IPS-20b (cell line): ENCODE measurements around the gene SNAP23.

Experiments used
- H3K27ac ChIP-seq: one replicate; pipeline ENCODE4 v1.5.1; 2013; ENCODE audit warnings: low read length
- H3K27me3 ChIP-seq: 2 replicates; pipeline ENCODE4 v1.6.1; 2013; ENCODE audit warnings: mild to moderate bottlenecking, low read length, inconsistent platforms; ENCODE audit not compliant: insufficient read depth
- H3K36me3 ChIP-seq: 2 replicates; pipeline ENCODE4 v1.6.1; 2013; ENCODE audit warnings: low read depth, mild to moderate bottlenecking, inconsistent platforms, low read length, moderate library complexity; ENCODE audit not compliant: insufficient read depth
- H3K4me1 ChIP-seq: 2 replicates; pipeline ENCODE4 v1.6.1; 2013; ENCODE audit warnings: mild to moderate bottlenecking, control low read depth, inconsistent platforms, low read length, moderate library complexity; ENCODE audit not compliant: insufficient read depth
- H3K4me3 ChIP-seq: 2 replicates; pipeline ENCODE4 v1.5.1; 2013; ENCODE audit warnings: mild to moderate bottlenecking, low read length, inconsistent platforms
- H3K9ac ChIP-seq: 2 replicates; pipeline ENCODE4 v1.6.1; 2013; ENCODE audit warnings: low read depth, mild to moderate bottlenecking, inconsistent platforms, low read length, moderate library complexity
- H3K9me3 ChIP-seq: 2 replicates; pipeline ENCODE4 v1.6.1; 2013; ENCODE audit warnings: mild to moderate bottlenecking, low read depth, low read length, inconsistent platforms; ENCODE audit not compliant: insufficient read depth

SNAP23 gene

DNA sequence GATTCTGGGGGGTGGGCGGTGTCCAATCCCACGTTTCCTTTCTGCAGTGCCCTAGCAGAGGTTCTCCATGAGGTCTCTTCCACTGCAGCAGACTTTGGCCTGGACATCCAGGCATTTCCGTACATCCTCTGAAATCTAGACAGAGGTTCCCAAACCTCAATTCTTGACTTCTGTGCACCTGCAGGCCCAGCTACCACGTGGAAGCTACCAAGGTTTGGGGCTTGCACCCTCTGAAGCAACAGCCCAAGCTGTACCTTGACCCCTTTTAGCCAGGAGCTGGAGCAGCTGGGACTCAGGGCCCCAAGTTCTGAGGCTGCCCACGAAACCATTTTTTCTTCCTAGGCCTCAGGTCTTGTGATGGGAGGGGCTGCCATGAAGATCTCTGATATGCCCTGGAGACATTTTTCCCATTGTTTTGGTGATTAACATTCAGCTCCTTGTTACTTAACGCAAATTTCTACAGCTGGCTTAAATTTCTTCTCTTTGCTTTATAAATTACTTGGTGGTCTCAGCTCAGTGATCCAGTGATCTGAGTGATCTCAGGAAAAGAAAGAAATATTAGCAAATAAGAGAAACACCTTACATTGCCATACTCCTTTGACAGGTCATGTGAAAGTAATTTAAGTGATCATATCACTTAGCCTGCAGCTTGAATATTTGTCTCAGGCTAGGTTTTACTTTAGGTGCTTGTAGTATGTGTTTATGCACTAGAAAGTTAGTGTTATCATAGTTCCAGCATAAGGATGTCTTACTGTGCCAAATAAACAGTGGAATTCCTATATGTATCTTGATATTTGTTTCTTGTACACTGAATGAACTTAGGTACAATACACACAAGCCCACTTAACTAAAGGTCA lies 3.0 kb downstream of the SNAP23 start:
- peaks cover 10% of the 10 kb centered on the region for H3K4me1 ChIP-seq
- no peak overlapping the region for H3K9ac ChIP-seq
- H3K9me3 ChIP-seq = no peaks in the 10 kb centered on the region
- no peak overlapping the region for H3K27ac ChIP-seq
- H3K4me3 ChIP-seq = no peak overlapping the region
- H3K36me3 ChIP-seq = 0 out of 2 replicates have a peak, but pooled peaks cover 3% of the 10 kb centered on the region
- H3K27me3 ChIP-seq = no peaks in the 10 kb centered on the region

- H3K36me3 ChIP-seq = 0 out of 2 replicates have a peak, but pooled peaks cover 3% of the 10 kb centered on the region
- no peaks in the 10 kb centered on the region for H3K27me3 ChIP-seq
- H3K9me3 ChIP-seq = no peaks in the 10 kb centered on the region
- H3K4me3 ChIP-seq = no peak overlapping the region
- peaks cover 6% of the 10 kb centered on the region for H3K4me1 ChIP-seq
- H3K27ac ChIP-seq = no peak overlapping the region
- H3K9ac ChIP-seq = no peak overlapping the region
Measured at GRCh38 chr15:42499858-42500609, 4.6 kb downstream of the SNAP23 start.

DNA sequence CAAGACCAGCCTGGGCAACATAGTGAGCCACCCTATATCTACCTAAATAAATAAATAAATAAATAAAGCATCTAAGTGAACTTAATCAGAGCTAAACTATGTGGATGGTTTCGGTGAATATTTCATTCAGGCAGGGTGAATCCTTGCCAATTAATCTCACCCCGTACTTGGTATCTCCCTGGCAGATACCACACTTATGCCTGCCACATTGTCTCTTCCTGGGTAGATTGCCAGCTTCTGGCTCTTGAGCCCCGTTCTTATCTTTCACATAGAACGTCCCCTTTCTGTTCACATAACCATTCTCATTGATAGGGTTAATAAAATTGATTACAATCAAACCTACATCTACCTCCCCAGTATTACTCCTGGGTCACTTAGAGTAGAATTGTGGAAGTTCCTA lies 7.0 kb downstream of the SNAP23 start:
- Histone ChIP-seq H3K4me3 (no peak overlapping the region), H3K4me1 (peaks cover 5% of the 10 kb centered on the region; the same call in 1 of the 2 replicates)

DNA sequence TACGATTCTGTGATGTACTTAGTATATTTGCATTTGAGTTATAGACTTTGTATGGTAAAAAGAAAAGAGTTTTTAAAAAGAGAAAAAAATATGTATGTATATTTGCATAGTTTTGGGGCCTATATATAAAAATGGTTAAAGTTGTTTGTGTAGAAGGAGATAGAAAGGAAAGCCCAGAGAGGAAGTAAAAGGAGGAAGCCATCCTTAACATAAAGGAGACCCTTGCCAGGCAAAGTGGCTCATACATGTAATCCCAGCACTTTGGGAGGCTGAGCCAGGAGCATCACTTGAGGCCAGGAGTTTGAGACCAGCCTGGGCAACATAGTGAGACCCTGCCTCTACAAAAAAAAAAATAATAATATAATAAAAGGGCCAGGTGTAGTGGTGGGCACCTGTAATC lies 8.4 kb downstream of the SNAP23 start:
- H3K27ac ChIP-seq = no peak overlapping the region
- no peaks in the 10 kb centered on the region for H3K27me3 ChIP-seq
- H3K4me3 ChIP-seq = no peak overlapping the region
- H3K9ac ChIP-seq = no peak overlapping the region
- H3K36me3 ChIP-seq = no peaks in the 10 kb centered on the region
- peaks cover 5% of the 10 kb centered on the region; the same call in 1 of the 2 replicates for H3K4me1 ChIP-seq
- no peaks in the 10 kb centered on the region for H3K9me3 ChIP-seq

More for the DNA sequence above, 7.0 kb downstream of the SNAP23 start:
- Histone ChIP-seq H3K9me3 (no peaks in the 10 kb centered on the region), H3K27ac (no peak overlapping the region), H3K27me3 (no peaks in the 10 kb centered on the region), H3K36me3 (0 out of 2 replicates have a peak, but pooled peaks cover 3% of the 10 kb centered on the region), H3K9ac (no peak overlapping the region)

- H3K9ac ChIP-seq = no peak overlapping the region
- H3K4me1 ChIP-seq = peaks cover 2% of the 10 kb centered on the region; the same call in 1 of the 2 replicates
- H3K27ac ChIP-seq = no peak overlapping the region
- H3K9me3 ChIP-seq = no peaks in the 10 kb centered on the region
- H3K4me3 ChIP-seq = no peak overlapping the region
- no peaks in the 10 kb centered on the region for H3K36me3 ChIP-seq
- no peaks in the 10 kb centered on the region for H3K27me3 ChIP-seq
Measured at GRCh38 chr15:42504631-42505030, 9.2 kb downstream of the SNAP23 start.

GRCh38 chr15:42507514-42507913 lies 12.1 kb downstream of the SNAP23 start:
- H3K9me3 ChIP-seq = no peaks in the 10 kb centered on the region
- H3K4me3 ChIP-seq = no peak overlapping the region
- peaks cover 14% of the 10 kb centered on the region; the same call in 1 of the 2 replicates for H3K36me3 ChIP-seq
- no peaks in the 10 kb centered on the region for H3K4me1 ChIP-seq
- no peaks in the 10 kb centered on the region for H3K27me3 ChIP-seq
- no peak overlapping the region for H3K27ac ChIP-seq
- H3K9ac ChIP-seq = no peak overlapping the region

DNA sequence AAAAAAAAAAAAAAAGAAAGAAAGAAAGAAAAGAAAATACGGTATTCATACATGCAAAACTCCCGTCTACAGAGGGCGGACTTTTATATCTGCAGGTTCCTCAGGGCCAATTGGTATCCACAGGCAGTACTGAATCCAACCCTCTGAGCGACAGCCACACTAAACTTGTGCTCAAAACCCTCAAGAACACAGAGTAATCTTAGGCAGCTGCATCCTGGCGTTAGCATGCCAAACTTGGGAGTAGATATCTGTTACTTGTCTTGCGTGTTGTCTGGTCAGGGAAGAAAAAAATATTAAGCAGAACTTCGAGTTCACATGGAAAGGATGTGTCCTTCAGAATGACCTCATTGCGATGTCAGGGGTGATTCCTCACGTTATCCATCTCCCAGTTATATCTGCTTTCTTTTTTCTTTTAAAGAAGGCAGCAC lies 12.8 kb downstream of the SNAP23 start:
- no peak overlapping the region for H3K4me3 ChIP-seq
- H3K9ac ChIP-seq = no peak overlapping the region
- H3K9me3 ChIP-seq = no peaks in the 10 kb centered on the region
- no peaks in the 10 kb centered on the region for H3K4me1 ChIP-seq
- H3K27me3 ChIP-seq = no peaks in the 10 kb centered on the region
- no peak overlapping the region for H3K27ac ChIP-seq
- peaks cover 21% of the 10 kb centered on the region for H3K36me3 ChIP-seq

GRCh38 chr15:42510258-42511006 lies 15.0 kb downstream of the SNAP23 start:
- H3K27me3 ChIP-seq = no peaks in the 10 kb centered on the region
- no peak overlapping the region for H3K27ac ChIP-seq
- H3K36me3 ChIP-seq = peaks cover 40% of the 10 kb centered on the region
- no peak overlapping the region for H3K4me3 ChIP-seq
- H3K9ac ChIP-seq = no peak overlapping the region
- H3K4me1 ChIP-seq = no peaks in the 10 kb centered on the region
- no peaks in the 10 kb centered on the region for H3K9me3 ChIP-seq

- no peak overlapping the region for H3K9ac ChIP-seq
- no peaks in the 10 kb centered on the region for H3K4me1 ChIP-seq
- peaks cover 46% of the 10 kb centered on the region for H3K36me3 ChIP-seq
- no peak overlapping the region for H3K4me3 ChIP-seq
- H3K27ac ChIP-seq = no peak overlapping the region
- H3K9me3 ChIP-seq = no peaks in the 10 kb centered on the region
- H3K27me3 ChIP-seq = no peaks in the 10 kb centered on the region
Measured at GRCh38 chr15:42511007-42511391, 15.6 kb downstream of the SNAP23 start.

GRCh38 chr15:42523331-42523730 lies 27.9 kb downstream of the SNAP23 start:
- H3K27ac ChIP-seq = no peak overlapping the region
- H3K36me3 ChIP-seq = peaks cover 55% of the 10 kb centered on the region
- H3K9ac ChIP-seq = no peak overlapping the region
- no peaks in the 10 kb centered on the region for H3K9me3 ChIP-seq
- no peaks in the 10 kb centered on the region for H3K4me1 ChIP-seq
- H3K27me3 ChIP-seq = no peaks in the 10 kb centered on the region
- no peak overlapping the region for H3K4me3 ChIP-seq

DNA sequence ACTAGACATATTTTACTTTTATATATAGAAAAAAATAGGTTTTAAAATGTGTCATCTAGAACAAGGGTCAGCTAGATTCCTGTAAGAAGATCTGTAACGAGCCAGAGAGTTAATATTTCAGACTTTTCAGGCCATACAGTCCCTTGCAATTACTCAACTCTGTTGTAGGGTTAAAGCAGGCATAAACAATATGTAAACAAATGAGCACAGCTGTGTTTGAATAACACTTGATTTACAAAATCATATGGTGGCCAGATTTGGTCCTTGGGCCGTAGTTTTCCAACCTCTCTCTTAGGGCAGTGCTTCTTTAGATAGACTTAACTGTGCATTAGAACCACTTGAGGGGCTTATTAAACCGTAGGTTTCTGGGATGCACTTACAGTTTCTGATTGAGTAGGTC lies 33.5 kb downstream of the SNAP23 start:
- Histone ChIP-seq H3K4me3 (no peak overlapping the region), H3K4me1 (no peaks in the 10 kb centered on the region), H3K36me3 (peaks cover 69% of the 10 kb centered on the region), H3K27ac (no peak overlapping the region), H3K9ac (no peak overlapping the region), H3K9me3 (no peaks in the 10 kb centered on the region), H3K27me3 (no peaks in the 10 kb centered on the region)
